Activated CD4-positive, alpha-beta memory T cell treated with anti-CD3 and anti-CD28 coated beads for 36 hours (primary cell): Measurements from ENCODE around the gene PCDH9. TPM values are rescaled to one million over a fixed set of nuclear protein-coding genes. Genes with fewer than 3 reads are reported as not detected.
"Not testable (repeated sequence)": the region's sequence is repeated elsewhere in the genome, so short reads cannot be mapped to it uniquely, and the experiment has no call there.

Experiments used
- CTCF ChIA-PET: fragments of 350-600 bp; sonication (Branson Sonifier 250); formaldehyde crosslinking; loops from one replicate; lab custom pipeline; 2021; ENCODE audit warnings: antibody characterized with exemption, inconsistent platforms; lab: Charles Lee
- POLR2A ChIA-PET: fragments of 350-600 bp; sonication (Branson Sonifier 250); formaldehyde crosslinking; loops from one replicate; lab custom pipeline; 2021; ENCODE audit warnings: antibody characterized with exemption; lab: Charles Lee
- DNase-seq: peaks from one replicate; pipeline ENCODE4 v3.0.0-alpha.2; 2020
- H3K27ac Mint-ChIP-seq: one replicate; pipeline ENCODE4 v1.8.0; 2021; ENCODE audit warnings: mixed read lengths
- H3K27me3 Mint-ChIP-seq: one replicate; pipeline ENCODE4 v1.8.0; 2021; ENCODE audit warnings: mixed read lengths
- H3K36me3 Mint-ChIP-seq: one replicate; pipeline ENCODE4 v1.8.0; 2021; ENCODE audit warnings: mixed read lengths
- H3K4me1 Mint-ChIP-seq: one replicate; pipeline ENCODE4 v1.8.0; 2021; ENCODE audit warnings: low read depth, mixed read lengths
- H3K4me3 Mint-ChIP-seq: one replicate; pipeline ENCODE4 v1.8.0; 2021; ENCODE audit warnings: mild to moderate bottlenecking, mixed read lengths
- H3K9me3 Mint-ChIP-seq: one replicate; pipeline ENCODE4 v1.8.0; 2021; ENCODE audit warnings: mixed read lengths
- intact Hi-C: fragments of 100-400 bp; cut with micrococcal nuclease; formaldehyde crosslinking; loops from one replicate; pipeline ENCODE4 v1.15.1; 2023
- total RNA-seq, 2 experiments: library from RNA; stranded (reverse); gene quantifications; one replicate each; pipeline ENCODE4 v1.2.3, GENCODE V29; 2021

Gene PCDH9
- total RNA-seq, 2 experiments from 2014 or later = under 0.01 to 0.02 TPM

GRCh38 chr13:66644855-66645460, 585.2 kb downstream of the PCDH9 start:
- Mint-ChIP-seq H3K4me1 (no peaks in the 10 kb centered on the region), H3K9me3 (no peaks in the 10 kb centered on the region), H3K27me3 (no peaks in the 10 kb centered on the region), H3K27ac (no peak overlapping the region), H3K36me3 (no peaks in the 10 kb centered on the region), H3K4me3 (no peak overlapping the region)
- POLR2A ChIA-PET = no interaction called here
- CTCF ChIA-PET = no interaction called here
- DNase-seq = no peak
- intact Hi-C loops = no loop called here

- POLR2A ChIA-PET = no interaction called here
- Mint-ChIP-seq H3K27me3 (no peaks in the 10 kb centered on the region), H3K36me3 (no peaks in the 10 kb centered on the region), H3K4me1 (no peaks in the 10 kb centered on the region), H3K4me3 (no peak overlapping the region), H3K27ac (no peak overlapping the region), H3K9me3 (peaks cover 4% of the 10 kb centered on the region)
- CTCF ChIA-PET = no interaction called here
- no peak for DNase-seq
- intact Hi-C loops = no loop called here
Observed at GRCh38 chr13:66640231-66640630, 589.9 kb downstream of the PCDH9 start.

GRCh38 chr13:66639044-66639443, 591.1 kb downstream of the PCDH9 start:
- Mint-ChIP-seq H3K27me3 (no peaks in the 10 kb centered on the region), H3K4me1 (no peaks in the 10 kb centered on the region), H3K36me3 (no peaks in the 10 kb centered on the region), H3K4me3 (no peak overlapping the region), H3K9me3 (peaks cover 4% of the 10 kb centered on the region), H3K27ac (no peak overlapping the region)
- POLR2A ChIA-PET = no interaction called here
- intact Hi-C loops = no loop called here
- DNase-seq = no peak
- CTCF ChIA-PET = no interaction called here

GRCh38 chr13:66635526-66635925, 594.6 kb downstream of the PCDH9 start:
- Mint-ChIP-seq H3K4me1 (no peaks in the 10 kb centered on the region), H3K36me3 (no peaks in the 10 kb centered on the region), H3K27me3 (no peaks in the 10 kb centered on the region), H3K27ac (no peak overlapping the region), H3K9me3 (peaks cover 4% of the 10 kb centered on the region), H3K4me3 (no peak overlapping the region)
- no peak for DNase-seq
- ChIA-PET POLR2A (no interaction called here), CTCF (no interaction called here)
- intact Hi-C loops = no loop called here

- no peak overlapping the region for H3K27ac Mint-ChIP-seq
- CTCF ChIA-PET = no interaction called here
- no peaks in the 10 kb centered on the region for H3K27me3 Mint-ChIP-seq
- H3K36me3 Mint-ChIP-seq = no peaks in the 10 kb centered on the region
- POLR2A ChIA-PET = no interaction called here
- intact Hi-C loops = no loop called here
- no peaks in the 10 kb centered on the region for H3K4me1 Mint-ChIP-seq
- H3K4me3 Mint-ChIP-seq = no peak overlapping the region
- H3K9me3 Mint-ChIP-seq = no peaks in the 10 kb centered on the region
- DNase-seq = no peak
Observed at GRCh38 chr13:66634384-66634783, 595.8 kb downstream of the PCDH9 start.

GRCh38 chr13:66627512-66627911, 602.6 kb downstream of the PCDH9 start:
- Mint-ChIP-seq H3K9me3 (no peaks in the 10 kb centered on the region), H3K4me1 (no peaks in the 10 kb centered on the region), H3K4me3 (no peak overlapping the region), H3K36me3 (no peaks in the 10 kb centered on the region), H3K27ac (no peak overlapping the region), H3K27me3 (no peaks in the 10 kb centered on the region)
- no peak for DNase-seq
- ChIA-PET POLR2A (no interaction called here), CTCF (no interaction called here)
- intact Hi-C loops = no loop called here

GRCh38 chr13:66624302-66624701, 605.8 kb downstream of the PCDH9 start:
- POLR2A ChIA-PET = no interaction called here
- H3K9me3 Mint-ChIP-seq = peaks cover 5% of the 10 kb centered on the region
- no peaks in the 10 kb centered on the region for H3K27me3 Mint-ChIP-seq
- no peak overlapping the region for H3K27ac Mint-ChIP-seq
- CTCF ChIA-PET = no interaction called here
- no peak overlapping the region for H3K4me3 Mint-ChIP-seq
- no peak for DNase-seq
- no peaks in the 10 kb centered on the region for H3K36me3 Mint-ChIP-seq
- intact Hi-C loops = no loop called here
- H3K4me1 Mint-ChIP-seq = no peaks in the 10 kb centered on the region

- intact Hi-C loops = no loop called here
- Mint-ChIP-seq H3K36me3 (no peaks in the 10 kb centered on the region), H3K27ac (no peak overlapping the region), H3K9me3 (peaks cover 5% of the 10 kb centered on the region), H3K27me3 (no peaks in the 10 kb centered on the region), H3K4me3 (no peak overlapping the region), H3K4me1 (no peaks in the 10 kb centered on the region)
- DNase-seq = no peak
- ChIA-PET POLR2A (no interaction called here), CTCF (no interaction called here)
Observed at GRCh38 chr13:66623129-66623820, 606.9 kb downstream of the PCDH9 start.

- H3K27me3 Mint-ChIP-seq, H3K4me1 Mint-ChIP-seq, H3K4me3 Mint-ChIP-seq, H3K36me3 Mint-ChIP-seq, H3K27ac Mint-ChIP-seq, POLR2A ChIA-PET, intact Hi-C loops, DNase-seq, H3K9me3 Mint-ChIP-seq, CTCF ChIA-PET: not testable (repeated sequence)
Observed at GRCh38 chr13:66621906-66622447, 608.2 kb downstream of the PCDH9 start.

GRCh38 chr13:66618702-66619101, 611.4 kb downstream of the PCDH9 start:
- no peaks in the 10 kb centered on the region for H3K27me3 Mint-ChIP-seq
- H3K36me3 Mint-ChIP-seq = no peaks in the 10 kb centered on the region
- intact Hi-C loops = no loop called here
- no peak overlapping the region for H3K27ac Mint-ChIP-seq
- peaks cover 12% of the 10 kb centered on the region for H3K9me3 Mint-ChIP-seq
- ChIA-PET POLR2A (no interaction called here), CTCF (no interaction called here)
- no peaks in the 10 kb centered on the region for H3K4me1 Mint-ChIP-seq
- H3K4me3 Mint-ChIP-seq = no peak overlapping the region
- no peak for DNase-seq

GRCh38 chr13:66617786-66618185, 612.4 kb downstream of the PCDH9 start:
- Mint-ChIP-seq H3K27me3 (no peaks in the 10 kb centered on the region), H3K4me1 (no peaks in the 10 kb centered on the region), H3K4me3 (no peak overlapping the region), H3K9me3 (peaks cover 12% of the 10 kb centered on the region), H3K36me3 (no peaks in the 10 kb centered on the region), H3K27ac (no peak overlapping the region)
- CTCF ChIA-PET = no interaction called here
- POLR2A ChIA-PET = no interaction called here
- intact Hi-C loops = no loop called here
- no peak for DNase-seq

- no peaks in the 10 kb centered on the region for H3K4me1 Mint-ChIP-seq
- H3K27ac Mint-ChIP-seq = no peak overlapping the region
- POLR2A ChIA-PET = no interaction called here
- intact Hi-C loops = no loop called here
- peaks cover 7% of the 10 kb centered on the region for H3K9me3 Mint-ChIP-seq
- no peaks in the 10 kb centered on the region for H3K27me3 Mint-ChIP-seq
- H3K4me3 Mint-ChIP-seq = no peak overlapping the region
- no peaks in the 10 kb centered on the region for H3K36me3 Mint-ChIP-seq
- CTCF ChIA-PET = no interaction called here
- no peak for DNase-seq
Observed at GRCh38 chr13:66612983-66613382, 617.2 kb downstream of the PCDH9 start.

GRCh38 chr13:66586489-66586888, 643.6 kb downstream of the PCDH9 start:
- H3K36me3 Mint-ChIP-seq = no peaks in the 10 kb centered on the region
- intact Hi-C loops = no loop called here
- CTCF ChIA-PET = no interaction called here
- H3K4me1 Mint-ChIP-seq = no peaks in the 10 kb centered on the region
- H3K4me3 Mint-ChIP-seq = no peak overlapping the region
- no peaks in the 10 kb centered on the region for H3K27me3 Mint-ChIP-seq
- peaks cover 9% of the 10 kb centered on the region for H3K9me3 Mint-ChIP-seq
- POLR2A ChIA-PET = no interaction called here
- no peak for DNase-seq
- no peak overlapping the region for H3K27ac Mint-ChIP-seq
